HG03108 (cell line): ENCODE data around the gene ZNF879.
A peak's percentile ranks its signal among the peaks of the same experiment; 100 is the strongest.

Experiments used
- ATAC-seq: cut with Tn5 transposase; IDR thresholded peaks from one replicate; pipeline ENCODE4 v1.9.1; 2021; ENCODE audit warnings: moderate library complexity; ENCODE audit not compliant: unreplicated experiment

Gene ZNF879

GRCh38 chr5:179023528-179024189 is at the start of gene ZNF879:
TSS of gene ZNF879 (plus strand) at chr5:179023804. CDS start at chr5:179025005, 1,201 bp downstream.
- ATAC-seq: peak; percentile 91

- no peak for ATAC-seq
These were observed 42.2 kb upstream of the ZNF879 start for GRCh38 chr5:178981381-178981780.

GRCh38 chr5:178982941-178983340 is 40.7 kb upstream of the ZNF879 start:
- no peak for ATAC-seq

- no peak for ATAC-seq
These were observed 39.9 kb upstream of the ZNF879 start for GRCh38 chr5:178983728-178984127.

- ATAC-seq: no peak
These were observed 39.2 kb upstream of the ZNF879 start for GRCh38 chr5:178984145-178985072.

GRCh38 chr5:178986326-178986960 is 37.2 kb upstream of the ZNF879 start:
- no peak for ATAC-seq

- no peak for ATAC-seq
These were observed 35.0 kb upstream of the ZNF879 start for GRCh38 chr5:178988436-178989220.

- ATAC-seq: no peak
These were observed 34.3 kb upstream of the ZNF879 start for GRCh38 chr5:178989311-178989710.

- ATAC-seq: no peak
These were observed 33.1 kb upstream of the ZNF879 start for GRCh38 chr5:178990491-178990890.

GRCh38 chr5:178991190-178992145 is 32.1 kb upstream of the ZNF879 start:
- ATAC-seq: no peak

GRCh38 chr5:178992291-178992895 is 31.2 kb upstream of the ZNF879 start:
- ATAC-seq: no peak

GRCh38 chr5:178993236-178993765 is 30.3 kb upstream of the ZNF879 start:
- ATAC-seq: no peak

- no peak for ATAC-seq
These were observed 29.5 kb upstream of the ZNF879 start for GRCh38 chr5:178993955-178994579.

GRCh38 chr5:178994580-178995340 is 28.8 kb upstream of the ZNF879 start, which contains the start of gene GRM6:
TSS of gene GRM6 (minus strand) at chr5:178995320. CDS start at chr5:178994944, 376 bp downstream.
- ATAC-seq: no peak

GRCh38 chr5:178995341-178995690 is 28.3 kb upstream of the ZNF879 start:
- no peak for ATAC-seq

GRCh38 chr5:178996156-178996555 is 27.4 kb upstream of the ZNF879 start:
- ATAC-seq: no peak

GRCh38 chr5:178997191-178997590 is 26.4 kb upstream of the ZNF879 start:
- no peak for ATAC-seq

- no peak for ATAC-seq
These were observed 25.2 kb upstream of the ZNF879 start for GRCh38 chr5:178998441-178998840.
